Superior temporal gyrus (tissue), 1 donor: ENCODE results near the gene SHISA9.
"Not testable (repeated sequence)": the region's sequence is repeated elsewhere in the genome, so short reads cannot be mapped to it uniquely, and the experiment has no call there.

Experiments
- DNase-seq: peaks from one replicate; pipeline ENCODE4 v3.0.0-alpha.2; 2016; ENCODE audit errors: extremely low spot score

The SHISA9 gene

DNA sequence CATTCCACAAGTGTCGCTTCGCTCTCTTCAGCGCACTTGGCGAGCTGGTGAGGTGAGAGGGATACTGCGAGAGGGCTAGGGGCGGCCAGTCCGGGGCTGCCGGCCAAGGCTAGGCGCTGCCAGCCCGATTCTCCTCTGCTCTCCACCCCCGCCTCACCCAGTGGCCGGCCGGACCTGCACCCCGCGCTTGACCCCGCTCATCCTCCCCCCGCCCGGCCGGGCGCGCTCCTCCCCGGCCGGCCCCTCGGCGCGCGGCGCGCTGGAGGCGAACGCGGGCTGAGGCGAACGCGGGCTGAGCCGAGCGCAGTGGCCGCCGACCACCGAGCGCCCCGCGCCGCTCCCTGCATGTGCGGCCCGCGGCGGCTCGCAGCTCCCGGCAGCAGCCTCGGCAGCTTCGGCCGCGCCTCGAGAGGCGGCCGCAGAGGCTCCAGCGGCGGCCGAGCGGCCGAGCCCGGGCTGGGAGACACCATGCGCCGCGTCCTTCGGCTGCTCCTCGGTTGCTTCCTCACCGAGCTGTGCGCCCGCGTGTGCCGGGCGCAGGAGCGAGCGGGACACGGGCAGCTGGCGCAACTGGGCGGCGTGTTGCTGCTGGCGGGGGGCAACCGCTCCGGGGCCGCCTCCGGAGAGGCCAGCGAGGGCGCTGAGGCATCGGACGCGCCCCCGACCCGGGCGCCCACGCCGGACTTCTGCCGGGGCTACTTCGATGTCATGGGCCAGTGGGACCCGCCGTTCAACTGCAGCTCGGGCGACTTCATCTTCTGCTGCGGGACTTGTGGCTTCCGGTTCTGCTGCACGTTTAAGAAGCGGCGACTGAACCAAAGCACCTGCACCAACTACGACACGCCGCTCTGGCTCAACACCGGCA is at the start of gene SHISA9:
TSS of gene SHISA9 (plus strand) at position 2 of the 865 bp plus-strand sequence.
- no peak for DNase-seq

DNA sequence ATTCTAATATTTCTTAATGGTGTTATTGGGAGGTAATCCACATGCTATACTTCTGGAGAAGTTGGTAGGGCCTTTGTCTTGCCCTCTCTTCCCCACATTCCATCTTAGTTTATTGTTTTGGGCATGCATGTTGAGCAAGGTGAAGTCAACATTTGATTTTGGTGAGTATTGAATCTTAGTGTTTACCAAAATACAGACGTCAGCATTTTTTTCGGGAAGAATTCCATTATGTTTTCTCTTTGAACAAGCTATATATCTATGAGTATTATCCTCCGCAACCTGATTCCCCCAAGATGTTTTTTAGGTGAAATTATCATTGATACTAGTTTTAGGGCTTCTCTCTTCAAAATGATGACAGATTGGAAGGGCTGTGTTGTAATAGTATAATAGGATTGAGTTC is 47.4 kb upstream of the SHISA9 start:
- no peak for DNase-seq

DNA sequence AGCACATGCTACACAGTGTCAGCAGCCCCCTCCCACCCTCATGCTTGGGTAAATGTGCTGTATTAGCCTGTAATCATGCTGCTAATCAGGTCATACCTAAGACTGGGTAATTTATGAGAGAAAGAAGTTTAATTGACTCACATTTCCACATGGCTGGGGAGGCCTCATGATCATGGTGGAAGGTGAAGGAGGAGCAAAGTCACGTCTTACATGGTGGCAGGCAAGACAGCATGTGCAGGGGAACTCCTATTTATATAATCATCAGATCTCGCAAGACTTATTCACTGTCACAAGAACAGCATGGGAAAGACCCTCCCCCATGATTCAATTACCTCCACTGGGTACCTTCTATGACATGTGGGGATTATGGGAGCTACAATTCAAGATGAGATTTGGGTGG is 44.0 kb upstream of the SHISA9 start:
- DNase-seq = not testable (repeated sequence)

DNA sequence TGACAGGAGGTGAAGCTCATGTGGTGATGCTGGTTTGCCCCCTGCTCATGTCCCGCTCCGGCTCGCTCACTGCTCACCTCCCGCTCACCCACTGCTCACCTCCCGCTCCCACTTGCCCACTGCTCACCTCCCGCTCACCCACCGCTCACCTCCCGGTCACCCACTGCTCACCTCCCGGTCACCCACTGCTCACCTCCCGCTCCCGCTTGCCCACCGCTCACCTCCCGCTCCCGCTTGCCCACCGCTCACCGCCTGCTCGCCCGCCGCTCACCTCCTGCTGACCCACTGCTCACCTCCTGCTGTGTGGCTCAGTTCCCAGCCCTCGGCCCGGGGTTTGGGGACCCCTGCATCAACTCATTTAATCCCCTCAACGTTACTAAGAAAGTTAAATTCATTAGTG is 39.1 kb upstream of the SHISA9 start:
- DNase-seq = no peak

DNA sequence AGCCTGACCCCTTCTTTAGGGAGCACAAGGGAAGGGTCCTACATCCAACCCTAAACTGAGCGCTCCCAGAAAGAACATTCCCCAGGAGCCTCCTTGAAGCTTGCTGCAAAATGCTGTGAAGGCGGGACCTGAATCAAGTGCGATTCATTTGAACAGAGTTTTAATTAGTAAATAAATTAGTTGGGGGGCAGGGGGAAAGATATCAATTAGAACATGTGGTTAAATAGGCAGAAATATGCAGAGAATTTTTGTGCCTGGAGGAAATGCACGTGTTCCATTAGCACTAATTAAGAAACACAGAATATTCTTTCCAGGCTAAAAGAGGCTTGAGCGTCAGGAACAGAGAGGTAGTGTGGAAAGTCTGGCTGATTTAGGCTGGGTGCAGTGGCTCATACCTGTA is 38.5 kb upstream of the SHISA9 start:
- no peak for DNase-seq

DNA sequence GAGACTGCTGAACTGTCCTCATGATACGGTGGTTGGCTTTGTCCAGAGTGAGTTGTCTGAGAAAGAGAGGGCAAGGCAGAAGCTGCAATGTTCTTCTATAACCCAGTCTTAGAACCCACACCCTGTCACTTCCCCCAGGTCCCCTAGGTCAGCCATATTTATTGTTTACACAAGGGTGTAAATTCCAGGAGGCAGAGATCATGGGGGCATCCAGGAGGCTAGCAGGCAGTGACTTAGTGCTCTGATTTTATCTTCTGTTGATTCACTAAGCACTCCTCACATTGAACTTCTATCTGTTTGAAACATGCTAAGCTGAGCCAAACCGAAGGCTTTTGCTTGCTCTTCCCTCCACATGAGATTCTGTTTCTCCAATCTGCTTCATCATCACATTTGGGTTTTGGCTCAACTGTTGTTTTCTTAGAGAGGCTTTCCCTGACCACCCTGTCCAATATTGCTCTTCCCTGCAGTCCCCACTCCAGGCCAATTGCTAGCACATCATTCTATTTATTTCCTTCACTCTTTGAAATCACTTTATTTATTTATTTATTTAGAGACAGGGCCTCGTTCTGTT is 34.3 kb upstream of the SHISA9 start:
- no peak for DNase-seq

DNA sequence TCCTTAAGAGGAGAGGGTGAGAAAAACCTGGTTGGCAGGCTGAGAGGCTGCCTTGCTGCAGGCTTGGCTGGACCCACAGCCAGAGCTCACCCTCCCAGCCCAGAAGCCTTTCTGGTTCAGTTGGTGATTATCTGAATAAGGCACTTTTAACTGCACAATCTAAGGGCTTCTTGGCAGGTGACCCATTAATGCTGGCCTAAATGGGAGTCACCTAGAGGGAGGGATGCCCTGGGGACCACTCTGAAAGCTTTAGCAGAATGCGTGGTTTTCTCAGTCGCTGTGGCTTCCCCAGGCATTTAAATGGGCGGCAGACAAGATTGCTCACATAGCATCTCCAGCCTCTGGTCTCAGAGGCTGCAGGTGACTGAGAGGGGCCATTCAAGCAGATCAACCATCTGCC is 33.2 kb upstream of the SHISA9 start:
- no peak for DNase-seq

DNA sequence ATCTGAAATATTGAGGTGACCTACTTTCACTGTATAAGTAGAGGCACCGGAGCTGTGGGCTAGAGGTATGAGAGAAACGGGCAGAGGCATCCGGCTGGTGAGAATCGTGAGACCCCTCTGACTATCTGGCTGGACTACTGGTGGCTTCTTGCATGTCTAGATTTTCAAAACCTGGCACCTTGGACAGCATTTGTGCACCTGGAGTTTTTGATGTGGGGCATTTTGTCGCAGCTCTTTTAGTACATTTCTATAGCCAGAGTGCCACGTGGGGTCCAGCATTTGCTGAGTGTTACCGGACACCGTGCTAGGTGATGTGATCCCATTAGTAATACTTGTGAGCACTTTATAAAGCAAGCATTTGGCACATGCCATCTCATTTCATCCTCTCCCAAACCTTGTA is 32.6 kb upstream of the SHISA9 start:
- no peak for DNase-seq

DNA sequence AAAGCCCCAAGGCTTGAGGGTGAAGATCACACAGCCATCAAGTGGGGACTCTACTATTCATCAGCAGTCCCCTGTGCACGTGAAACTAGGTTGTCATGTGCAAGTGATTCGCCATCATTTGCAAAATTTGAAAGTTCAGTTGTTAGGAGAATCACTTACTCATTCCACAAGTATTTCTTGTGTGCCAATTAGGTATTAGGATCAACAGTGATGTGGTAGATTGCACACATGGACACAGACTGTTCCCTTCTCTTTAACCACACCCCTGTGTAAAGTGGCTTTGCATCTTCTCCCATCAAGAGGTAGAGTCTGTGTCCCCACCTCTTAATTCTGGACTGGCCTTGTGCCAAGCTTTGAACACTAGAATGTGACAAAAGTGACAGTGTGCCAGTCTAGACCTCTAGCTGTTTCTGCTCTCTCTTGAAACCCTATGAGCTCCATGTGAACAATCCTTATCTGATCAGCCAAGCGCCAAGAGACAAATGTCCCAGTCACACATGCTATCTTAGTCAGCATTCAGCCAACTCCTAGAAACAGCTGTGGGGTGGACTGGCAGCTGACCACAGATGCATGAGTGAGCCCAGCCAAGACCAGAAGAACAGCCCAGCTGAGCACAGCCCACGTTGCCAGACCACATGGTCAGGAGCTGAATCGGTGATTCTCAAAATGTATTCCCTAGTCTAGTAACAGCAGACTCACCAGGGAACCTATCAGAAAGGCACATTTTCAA is 31.5 kb upstream of the SHISA9 start:
- DNase-seq = no peak

DNA sequence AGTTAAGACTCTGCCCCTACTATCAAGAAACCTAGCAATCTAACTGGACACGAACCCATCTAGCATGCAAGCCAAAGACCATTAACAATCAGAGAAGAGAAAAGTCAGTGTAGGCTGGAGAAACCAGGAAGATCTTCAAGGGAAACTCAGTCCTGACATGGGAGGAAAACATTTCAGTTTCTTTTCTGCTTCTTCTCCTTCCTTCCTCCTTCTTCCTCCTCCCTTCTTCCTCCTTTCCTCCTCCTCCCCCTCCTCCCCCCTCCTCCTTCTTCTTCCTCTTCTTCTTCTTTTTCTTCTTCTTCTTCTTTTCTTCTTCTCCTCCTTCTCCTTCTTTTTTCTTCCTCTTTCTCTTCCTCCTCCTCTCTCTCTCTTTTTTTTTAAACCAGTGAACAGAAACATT is 29.6 kb upstream of the SHISA9 start:
- no peak for DNase-seq

DNA sequence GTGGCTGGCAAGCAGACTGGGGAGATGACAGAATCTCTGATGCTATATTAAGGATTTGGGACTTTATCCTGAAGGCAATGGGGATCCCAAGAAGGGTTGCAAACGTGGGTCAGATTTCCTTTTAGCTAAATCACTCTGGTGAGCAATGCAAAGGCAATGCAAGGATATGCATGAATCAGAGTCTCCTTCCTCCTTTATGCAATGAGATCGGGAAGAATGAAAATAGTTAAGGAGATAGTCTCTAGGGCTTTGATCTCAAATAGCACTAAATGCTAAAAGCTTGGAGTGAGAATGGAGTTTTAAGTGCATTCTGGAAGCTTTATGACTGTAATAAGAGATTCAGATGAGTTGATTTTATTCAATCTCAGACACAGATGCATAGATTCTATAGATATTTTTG is 27.2 kb upstream of the SHISA9 start:
- no peak for DNase-seq

DNA sequence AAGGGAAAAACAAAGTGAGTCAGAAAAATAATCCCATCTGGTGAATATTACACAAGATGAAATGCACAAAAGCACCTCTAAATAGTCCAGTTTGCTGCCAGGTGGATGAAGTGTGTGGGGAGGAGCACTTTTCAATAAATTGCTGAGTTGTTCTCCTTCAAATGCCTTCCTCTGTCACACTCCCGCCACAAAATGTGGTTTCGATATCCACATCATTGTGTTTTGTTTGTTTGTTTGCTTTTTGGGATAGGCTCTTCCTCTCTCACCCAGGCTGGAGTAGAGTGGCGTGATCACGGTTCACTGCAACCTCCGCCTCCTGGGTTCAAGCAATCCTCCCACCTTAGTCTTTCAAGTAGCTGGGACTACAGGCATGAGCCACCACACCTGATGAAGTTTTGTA is 24.6 kb upstream of the SHISA9 start:
- no peak for DNase-seq

DNA sequence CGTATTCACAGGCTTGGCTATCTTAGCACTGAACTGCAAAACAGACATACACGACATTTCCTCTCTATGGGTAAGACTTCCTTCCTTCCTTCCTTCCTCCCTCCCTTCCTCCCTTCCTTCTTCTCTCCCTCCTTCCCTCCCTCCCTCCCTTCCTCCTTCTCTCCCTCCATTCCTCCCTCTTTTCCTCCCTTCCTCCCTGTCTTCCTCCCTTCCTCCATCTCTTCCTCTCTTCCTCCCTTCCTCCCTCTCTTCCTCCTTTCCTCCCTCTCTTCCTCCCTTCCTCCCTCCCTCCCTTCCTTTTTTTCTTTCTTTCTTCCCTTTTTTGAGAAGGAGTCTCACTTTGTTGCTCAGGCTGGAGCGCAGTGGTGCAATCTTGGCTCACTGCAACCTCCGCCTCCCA is 22.4 kb upstream of the SHISA9 start:
- DNase-seq = no peak

DNA sequence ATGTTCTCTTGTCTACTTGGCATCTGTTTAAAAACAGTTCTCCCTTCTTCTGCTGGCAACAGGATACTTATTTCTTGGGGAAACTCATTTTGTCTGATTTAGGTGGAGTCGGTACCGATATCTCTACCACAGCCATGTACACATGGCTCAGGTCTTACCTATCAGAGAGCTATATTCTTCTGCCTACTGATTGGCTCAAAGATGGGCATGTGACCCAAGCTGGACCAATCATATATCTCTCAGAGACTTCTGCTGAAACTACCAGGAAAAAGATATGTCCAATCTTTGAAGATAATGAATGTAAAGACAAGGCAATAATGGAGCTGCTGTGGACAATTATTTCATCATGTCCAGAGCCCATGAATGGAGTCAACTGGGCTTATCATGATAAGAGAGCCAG is 21.6 kb upstream of the SHISA9 start:
- DNase-seq = no peak

DNA sequence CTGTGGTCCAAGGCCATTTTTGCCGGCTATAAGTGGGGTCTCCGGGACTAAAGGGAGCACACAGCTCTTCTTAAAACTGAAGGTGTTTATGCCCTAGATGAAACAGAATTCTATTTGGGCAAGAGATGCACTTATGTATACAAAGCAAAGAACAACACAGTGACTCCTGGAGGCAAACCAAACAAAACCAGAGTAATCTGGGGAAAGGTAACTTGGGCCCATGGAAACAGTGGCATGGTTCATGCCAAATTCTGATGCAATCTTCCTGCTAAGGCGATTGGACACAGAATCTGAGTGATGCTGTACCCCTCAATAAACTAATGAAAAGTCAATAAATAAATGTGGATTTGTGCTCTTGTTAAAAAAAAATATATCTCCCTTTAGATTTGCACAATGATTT is 20.2 kb upstream of the SHISA9 start:
- no peak for DNase-seq

DNA sequence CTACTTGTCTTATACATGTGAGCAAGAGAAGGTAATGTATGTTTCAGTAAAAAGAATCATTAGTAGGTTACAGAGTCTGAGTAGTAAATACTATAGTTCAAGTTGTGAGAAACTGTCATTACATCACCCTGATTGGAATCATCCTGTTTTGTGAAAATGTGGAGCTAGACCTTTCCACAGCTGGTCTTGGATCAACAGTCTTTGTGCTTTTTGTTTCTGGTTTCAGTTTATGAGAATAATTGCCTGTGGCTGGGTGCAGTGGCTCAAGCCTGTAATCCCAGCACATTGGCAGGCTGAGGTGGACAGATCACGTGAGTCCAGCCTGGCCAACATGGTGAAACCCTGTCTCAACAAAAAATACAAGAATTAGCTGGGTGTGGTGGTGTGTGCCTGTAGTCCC is 19.7 kb upstream of the SHISA9 start:
- no peak for DNase-seq

DNA sequence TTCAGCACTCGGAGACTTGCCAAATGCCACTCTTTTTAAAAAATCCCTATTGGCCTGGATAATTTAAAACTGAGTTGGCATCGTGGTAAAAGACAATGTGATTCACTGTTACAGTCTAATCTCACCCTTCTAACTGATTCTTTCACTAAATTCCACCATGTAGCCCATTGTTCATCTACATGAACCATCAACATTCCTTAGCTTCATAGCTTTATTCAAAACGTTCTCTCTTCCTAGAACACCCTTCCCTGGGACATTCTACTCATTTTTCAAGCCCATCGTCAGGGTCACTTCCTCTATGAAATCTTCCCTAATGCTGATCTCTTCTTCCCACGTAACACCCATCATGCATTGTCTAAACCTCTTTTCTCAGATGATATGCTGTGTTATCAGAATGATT is 15.7 kb upstream of the SHISA9 start:
- no peak for DNase-seq

DNA sequence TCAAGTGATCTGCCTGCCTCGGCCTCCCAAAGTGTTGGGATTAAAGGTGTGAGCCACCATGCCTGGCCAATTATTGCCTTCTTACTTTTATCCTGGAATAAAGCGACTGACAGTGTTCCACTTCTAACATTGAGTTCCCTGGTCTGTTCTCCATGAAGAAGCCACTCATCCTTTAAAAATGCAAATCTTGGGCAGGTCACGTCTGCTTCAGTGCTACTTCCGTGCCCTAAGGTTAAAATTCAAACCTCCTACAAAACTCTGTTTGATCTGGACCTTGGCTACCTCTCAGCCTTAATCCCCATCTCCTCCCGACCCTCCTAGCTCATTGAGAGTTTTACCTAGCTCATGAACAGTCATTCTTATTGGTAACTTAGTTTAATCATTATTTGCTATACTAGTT is 9.6 kb upstream of the SHISA9 start:
- no peak for DNase-seq

DNA sequence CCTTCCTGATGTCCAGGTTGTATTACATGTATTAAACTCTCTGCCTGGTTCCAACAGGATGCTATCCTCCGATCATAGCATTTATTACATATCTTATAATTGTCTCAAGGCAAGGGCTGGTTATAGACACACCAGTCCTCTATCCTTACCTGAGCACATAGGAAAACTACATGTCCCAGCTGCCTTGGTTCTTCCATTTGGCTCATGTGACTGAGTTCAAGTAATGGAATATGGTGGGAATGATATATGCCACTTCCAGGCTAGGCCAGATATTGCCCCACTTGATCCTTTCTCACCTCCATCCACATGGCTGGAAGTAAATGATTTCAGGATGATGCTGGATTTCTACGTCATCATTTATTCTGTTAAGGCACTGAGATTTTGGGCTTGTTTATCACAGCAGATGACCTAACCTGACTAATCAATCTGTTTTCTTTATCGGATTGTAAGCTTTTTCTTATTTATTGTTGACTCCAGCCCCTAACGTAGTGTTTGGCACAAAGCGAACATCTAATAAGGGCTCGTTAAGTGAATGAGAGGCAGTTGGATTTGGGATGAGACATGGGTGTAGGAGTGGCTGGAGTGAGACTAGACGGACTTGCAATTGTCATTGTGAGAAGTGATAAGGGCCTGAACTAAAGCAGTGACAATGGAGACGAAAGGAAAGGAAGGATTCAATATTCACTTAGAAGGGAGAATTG is 8.2 kb upstream of the SHISA9 start:
- DNase-seq = no peak

DNA sequence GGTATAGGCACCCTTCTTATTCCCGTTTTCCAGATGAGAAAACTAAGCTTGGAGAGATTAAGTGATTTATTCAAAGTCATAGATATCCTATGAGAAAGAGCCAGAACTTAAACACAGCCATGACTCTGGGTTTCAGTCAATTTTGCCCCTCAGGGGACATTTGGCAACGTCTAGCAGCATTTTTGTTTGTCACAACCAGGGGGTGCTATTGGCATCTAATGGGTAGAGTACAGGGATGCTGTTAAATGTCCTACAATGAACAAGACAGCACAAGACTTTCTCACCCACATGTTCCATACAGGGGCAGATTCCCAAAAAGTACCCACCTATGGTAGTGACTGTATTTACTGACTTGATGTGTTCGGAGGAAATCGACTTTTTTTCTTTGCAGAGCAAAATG is 4.8 kb upstream of the SHISA9 start:
- no peak for DNase-seq

DNA sequence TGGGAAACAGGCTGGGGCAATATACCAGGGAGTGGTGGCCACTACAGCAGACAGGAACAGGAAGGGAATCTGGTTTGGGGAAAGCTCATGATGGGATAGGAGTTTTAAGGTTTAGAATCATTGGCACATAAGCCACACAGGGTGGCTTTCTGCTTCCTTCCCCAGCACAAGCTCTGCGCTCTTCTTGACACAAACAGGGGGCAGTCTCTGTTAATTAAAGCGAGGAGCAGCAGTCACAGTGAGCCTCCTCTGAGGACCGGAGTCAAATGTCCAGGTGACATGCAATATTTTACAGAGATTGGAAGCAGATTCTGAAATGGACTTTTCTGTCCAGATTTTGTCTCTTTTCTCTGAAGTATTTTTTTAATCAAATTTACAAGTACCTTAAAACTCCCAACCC is 2.8 kb upstream of the SHISA9 start:
- no peak for DNase-seq

DNA sequence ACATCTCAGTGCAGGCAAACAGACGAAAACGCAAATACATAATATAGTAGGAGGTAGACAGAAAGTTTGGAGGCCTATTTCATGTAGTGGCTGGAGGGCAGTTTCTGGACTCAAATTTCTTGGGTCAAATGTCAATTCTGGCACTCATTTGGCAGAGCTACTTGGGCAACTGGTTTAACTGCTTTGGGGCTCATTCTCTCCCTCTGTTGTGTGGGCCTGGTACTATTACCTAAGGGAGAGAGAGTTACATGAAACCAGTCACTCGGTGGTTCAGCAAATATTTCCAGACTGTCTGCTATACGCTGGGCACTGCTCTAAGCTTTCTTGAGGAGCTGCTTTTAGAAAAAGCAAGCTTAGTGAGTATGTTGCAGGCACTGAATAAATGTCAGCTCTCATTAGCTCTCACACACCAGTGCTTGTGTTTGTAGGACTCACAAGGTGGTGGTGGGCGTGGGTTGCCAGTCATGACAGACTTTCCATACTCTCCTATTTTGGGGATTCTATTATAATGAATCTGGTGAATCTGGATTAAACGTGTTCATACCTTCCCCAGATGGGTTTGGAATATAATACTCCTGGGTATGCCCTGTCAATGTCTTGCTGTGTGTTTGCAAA is 1.8 kb upstream of the SHISA9 start:
- DNase-seq = no peak
